Measurements from ENCODE around the gene CSH2.

The CSH2 gene

DNA sequence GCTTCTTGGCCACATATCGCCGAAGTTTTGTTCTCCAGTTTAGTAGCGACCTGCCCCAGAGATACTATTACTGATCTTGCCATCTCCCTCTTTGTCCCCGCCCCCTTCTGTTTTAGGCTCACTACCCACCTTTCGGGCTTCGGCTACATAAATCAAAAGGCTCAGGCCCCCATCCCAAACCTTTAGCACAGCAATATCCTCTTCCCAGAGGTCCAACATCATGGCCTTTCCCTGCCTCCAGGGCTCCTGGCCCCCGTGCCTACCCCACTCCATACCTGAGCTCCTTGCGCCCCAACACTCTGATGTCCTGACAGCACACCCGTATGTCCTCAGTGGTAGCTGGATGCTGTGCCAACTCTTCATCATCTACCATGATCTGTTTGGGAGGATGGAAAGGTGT, 49.1 kb downstream of the CSH2 start:
- Histone ChIP-seq H3K27ac (ENCODE audit: low read depth, low read length) (no peak overlapping the region), H3K79me2 (ENCODE audit: insufficient read depth, low read length) (peaks cover 37% of the 10 kb centered on the region), H3F3A (ENCODE audit: insufficient read depth) (no peaks in the 10 kb centered on the region), H3K36me3 (ENCODE audit: low read length) (peaks cover 10% of the 10 kb centered on the region; the same call in 1 of the 2 replicates), H4K20me1 (ENCODE audit: low read depth, low read length) (no peaks in the 10 kb centered on the region; the same call in 1 of the 2 replicates), H3K27me3 (ENCODE audit: low read length) (no peaks in the 10 kb centered on the region), H3K9me3 (ENCODE audit: insufficient read depth, low read length) (no peaks in the 10 kb centered on the region), H2AFZ (ENCODE audit: low read depth, low read length, severe bottlenecking) (no peak overlapping the region), H3K9ac (ENCODE audit: low read length) (no peak overlapping the region), H3K4me2 (ENCODE audit: low read depth, low read length, poor library complexity, severe bottlenecking) (no peak overlapping the region), H3K9me2 (replicated peaks; ENCODE audit: insufficient read depth, low read length) (no peaks in the 10 kb centered on the region), H3K4me3 (ENCODE audit: insufficient read depth, low read length, poor library complexity, severe bottlenecking) (no peak overlapping the region)
- TF ChIP-seq EZH2phosphoT487 (conservative IDR thresholded peaks at IDR 0.05; ENCODE audit: low read length), result no peak
- TF ChIP-seq, protein P1, sequence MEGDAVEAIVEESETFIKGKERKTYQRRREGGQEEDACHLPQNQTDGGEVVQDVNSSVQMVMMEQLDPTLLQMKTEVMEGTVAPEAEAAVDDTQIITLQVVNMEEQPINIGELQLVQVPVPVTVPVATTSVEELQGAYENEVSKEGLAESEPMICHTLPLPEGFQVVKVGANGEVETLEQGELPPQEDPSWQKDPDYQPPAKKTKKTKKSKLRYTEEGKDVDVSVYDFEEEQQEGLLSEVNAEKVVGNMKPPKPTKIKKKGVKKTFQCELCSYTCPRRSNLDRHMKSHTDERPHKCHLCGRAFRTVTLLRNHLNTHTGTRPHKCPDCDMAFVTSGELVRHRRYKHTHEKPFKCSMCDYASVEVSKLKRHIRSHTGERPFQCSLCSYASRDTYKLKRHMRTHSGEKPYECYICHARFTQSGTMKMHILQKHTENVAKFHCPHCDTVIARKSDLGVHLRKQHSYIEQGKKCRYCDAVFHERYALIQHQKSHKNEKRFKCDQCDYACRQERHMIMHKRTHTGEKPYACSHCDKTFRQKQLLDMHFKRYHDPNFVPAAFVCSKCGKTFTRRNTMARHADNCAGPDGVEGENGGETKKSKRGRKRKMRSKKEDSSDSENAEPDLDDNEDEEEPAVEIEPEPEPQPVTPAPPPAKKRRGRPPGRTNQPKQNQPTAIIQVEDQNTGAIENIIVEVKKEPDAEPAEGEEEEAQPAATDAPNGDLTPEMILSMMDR (IDR thresholded peaks at IDR 0.05; ENCODE audit: insufficient read depth, low read length, poor library complexity, severe bottlenecking), result no peak

DNA sequence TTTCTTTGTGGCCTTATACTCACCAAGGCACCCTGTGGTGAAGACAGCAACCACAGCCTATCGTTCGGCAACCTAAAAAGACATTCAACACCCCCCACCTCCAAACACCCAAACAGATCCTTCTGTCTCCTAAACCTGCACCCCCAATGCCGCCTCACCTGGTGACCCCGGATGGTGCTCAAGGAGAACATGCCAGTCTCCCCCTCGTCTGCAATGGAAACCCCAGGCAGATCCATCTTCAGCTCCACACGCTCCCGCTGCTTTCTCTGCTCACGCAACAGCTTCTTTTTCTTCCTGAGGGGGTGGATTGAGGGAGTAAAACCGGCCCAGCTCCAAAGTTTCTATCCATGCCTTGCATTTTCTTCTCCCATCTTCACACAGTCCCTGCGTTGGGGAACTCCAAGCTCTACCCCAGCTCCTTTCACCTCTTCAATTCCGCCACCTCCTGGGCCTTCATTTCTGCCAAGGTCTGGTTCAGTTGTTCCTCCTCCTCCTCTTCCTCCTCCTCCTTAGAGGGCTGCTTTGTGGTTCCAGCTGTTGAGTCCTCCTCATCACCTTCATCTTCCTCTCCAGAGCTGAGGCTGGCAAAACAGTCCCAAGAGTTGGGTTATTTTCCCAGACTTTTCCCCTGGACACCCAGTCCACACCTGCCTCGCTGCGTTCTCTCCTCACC, 49.7 kb downstream of the CSH2 start:
- Histone ChIP-seq H3F3A (ENCODE audit: insufficient read depth) (peaks cover 4% of the 10 kb centered on the region; the same call in 1 of the 2 replicates), H3K9me3 (ENCODE audit: insufficient read depth, low read length) (no peaks in the 10 kb centered on the region), H3K4me2 (ENCODE audit: low read depth, low read length, poor library complexity, severe bottlenecking) (no peak overlapping the region), H3K9ac (ENCODE audit: low read length) (no peak overlapping the region), H3K27ac (ENCODE audit: low read depth, low read length) (no peak overlapping the region), H3K27me3 (ENCODE audit: low read length) (no peaks in the 10 kb centered on the region), H3K36me3 (ENCODE audit: low read length) (peaks cover 14% of the 10 kb centered on the region; the same call in 1 of the 2 replicates), H2AFZ (ENCODE audit: low read depth, low read length, severe bottlenecking) (no peak overlapping the region), H3K79me2 (ENCODE audit: insufficient read depth, low read length) (peaks cover 31% of the 10 kb centered on the region), H3K4me3 (ENCODE audit: insufficient read depth, low read length, poor library complexity, severe bottlenecking) (no peak overlapping the region), H4K20me1 (ENCODE audit: low read depth, low read length) (no peaks in the 10 kb centered on the region; the same call in 1 of the 2 replicates), H3K9me2 (replicated peaks; ENCODE audit: insufficient read depth, low read length) (no peaks in the 10 kb centered on the region)
- no peak for TF ChIP-seq EZH2phosphoT487 (conservative IDR thresholded peaks at IDR 0.05; ENCODE audit: low read length)
- TF ChIP-seq, protein P1 (IDR thresholded peaks at IDR 0.05; ENCODE audit: insufficient read depth, low read length, poor library complexity, severe bottlenecking), result no peak

DNA sequence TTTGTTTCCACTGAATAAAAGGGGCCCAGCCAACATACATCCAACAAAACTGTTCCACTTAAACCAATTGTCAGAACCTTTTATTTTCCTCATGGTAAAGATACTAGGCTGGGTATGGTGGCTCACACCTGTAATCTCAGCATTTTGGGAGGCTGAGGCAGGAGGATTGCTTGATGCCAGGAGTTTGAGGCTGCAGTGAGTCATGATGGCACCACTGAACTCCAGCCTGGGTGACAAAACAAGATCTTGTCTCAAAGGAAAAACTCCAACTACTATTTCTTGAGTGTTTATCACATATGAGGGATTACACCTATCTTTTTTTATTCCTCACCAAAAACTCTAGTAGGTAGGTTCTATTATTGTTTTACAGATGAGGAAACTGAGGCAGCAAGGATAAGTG, 50.9 kb downstream of the CSH2 start:
- Histone ChIP-seq H3F3A (ENCODE audit: insufficient read depth) (peaks cover 5% of the 10 kb centered on the region; the same call in 1 of the 2 replicates), H3K79me2 (ENCODE audit: insufficient read depth, low read length) (peaks cover 18% of the 10 kb centered on the region), H3K36me3 (ENCODE audit: low read length) (peaks cover 18% of the 10 kb centered on the region; the same call in 1 of the 2 replicates), H3K9me2 (replicated peaks; ENCODE audit: insufficient read depth, low read length) (no peaks in the 10 kb centered on the region), H2AFZ (ENCODE audit: low read depth, low read length, severe bottlenecking) (no peak overlapping the region), H3K4me3 (ENCODE audit: insufficient read depth, low read length, poor library complexity, severe bottlenecking) (no peak overlapping the region), H3K4me2 (ENCODE audit: low read depth, low read length, poor library complexity, severe bottlenecking) (no peak overlapping the region), H3K27ac (ENCODE audit: low read depth, low read length) (no peak overlapping the region), H3K9me3 (ENCODE audit: insufficient read depth, low read length) (no peaks in the 10 kb centered on the region), H4K20me1 (ENCODE audit: low read depth, low read length) (no peaks in the 10 kb centered on the region; the same call in 1 of the 2 replicates), H3K9ac (ENCODE audit: low read length) (no peak overlapping the region), H3K27me3 (ENCODE audit: low read length) (no peaks in the 10 kb centered on the region)
- TF ChIP-seq EZH2phosphoT487 (conservative IDR thresholded peaks at IDR 0.05; ENCODE audit: low read length), result no peak
- TF ChIP-seq, protein P1 (IDR thresholded peaks at IDR 0.05; ENCODE audit: insufficient read depth, low read length, poor library complexity, severe bottlenecking), result no peak
